ENCODE measurements around the gene TWNK.

The TWNK gene

DNA sequence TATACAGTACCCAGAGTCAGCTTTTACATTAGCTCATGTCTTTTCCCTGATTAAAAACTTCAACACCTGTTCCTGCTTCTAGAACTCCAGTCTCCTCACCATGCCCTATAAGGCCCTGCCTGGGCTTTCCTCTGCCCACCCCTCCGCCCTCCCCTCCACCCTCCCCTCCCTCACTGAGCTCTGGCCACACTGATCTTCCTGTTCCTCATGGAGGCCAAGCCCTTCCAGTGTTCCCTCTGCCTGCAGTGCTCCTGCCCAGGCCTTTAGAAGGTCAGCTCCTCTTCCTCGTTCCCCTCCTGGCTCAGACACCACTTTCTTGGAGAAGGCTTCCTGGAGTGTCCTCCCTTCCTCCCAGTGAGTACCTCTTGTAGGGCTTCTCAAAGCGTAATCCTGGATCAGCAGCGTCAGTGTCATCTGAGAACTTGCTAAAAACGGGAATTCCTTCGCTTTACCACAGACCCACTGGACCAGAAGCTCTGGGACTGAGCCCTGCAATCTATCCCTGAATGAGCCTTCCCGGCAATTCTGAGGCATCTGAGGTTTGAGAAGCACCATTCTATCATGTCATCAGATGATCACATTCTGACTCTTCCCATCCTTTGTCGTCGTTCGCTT lies 39.9 kb downstream of the TWNK start:
- TF ChIP-seq, protein P1, sequence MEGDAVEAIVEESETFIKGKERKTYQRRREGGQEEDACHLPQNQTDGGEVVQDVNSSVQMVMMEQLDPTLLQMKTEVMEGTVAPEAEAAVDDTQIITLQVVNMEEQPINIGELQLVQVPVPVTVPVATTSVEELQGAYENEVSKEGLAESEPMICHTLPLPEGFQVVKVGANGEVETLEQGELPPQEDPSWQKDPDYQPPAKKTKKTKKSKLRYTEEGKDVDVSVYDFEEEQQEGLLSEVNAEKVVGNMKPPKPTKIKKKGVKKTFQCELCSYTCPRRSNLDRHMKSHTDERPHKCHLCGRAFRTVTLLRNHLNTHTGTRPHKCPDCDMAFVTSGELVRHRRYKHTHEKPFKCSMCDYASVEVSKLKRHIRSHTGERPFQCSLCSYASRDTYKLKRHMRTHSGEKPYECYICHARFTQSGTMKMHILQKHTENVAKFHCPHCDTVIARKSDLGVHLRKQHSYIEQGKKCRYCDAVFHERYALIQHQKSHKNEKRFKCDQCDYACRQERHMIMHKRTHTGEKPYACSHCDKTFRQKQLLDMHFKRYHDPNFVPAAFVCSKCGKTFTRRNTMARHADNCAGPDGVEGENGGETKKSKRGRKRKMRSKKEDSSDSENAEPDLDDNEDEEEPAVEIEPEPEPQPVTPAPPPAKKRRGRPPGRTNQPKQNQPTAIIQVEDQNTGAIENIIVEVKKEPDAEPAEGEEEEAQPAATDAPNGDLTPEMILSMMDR (IDR thresholded peaks at IDR 0.05; ENCODE audit: extremely low read depth, missing control alignments), result no peak
- DNase-seq (ENCODE audit: low spot score), result no peak

DNA sequence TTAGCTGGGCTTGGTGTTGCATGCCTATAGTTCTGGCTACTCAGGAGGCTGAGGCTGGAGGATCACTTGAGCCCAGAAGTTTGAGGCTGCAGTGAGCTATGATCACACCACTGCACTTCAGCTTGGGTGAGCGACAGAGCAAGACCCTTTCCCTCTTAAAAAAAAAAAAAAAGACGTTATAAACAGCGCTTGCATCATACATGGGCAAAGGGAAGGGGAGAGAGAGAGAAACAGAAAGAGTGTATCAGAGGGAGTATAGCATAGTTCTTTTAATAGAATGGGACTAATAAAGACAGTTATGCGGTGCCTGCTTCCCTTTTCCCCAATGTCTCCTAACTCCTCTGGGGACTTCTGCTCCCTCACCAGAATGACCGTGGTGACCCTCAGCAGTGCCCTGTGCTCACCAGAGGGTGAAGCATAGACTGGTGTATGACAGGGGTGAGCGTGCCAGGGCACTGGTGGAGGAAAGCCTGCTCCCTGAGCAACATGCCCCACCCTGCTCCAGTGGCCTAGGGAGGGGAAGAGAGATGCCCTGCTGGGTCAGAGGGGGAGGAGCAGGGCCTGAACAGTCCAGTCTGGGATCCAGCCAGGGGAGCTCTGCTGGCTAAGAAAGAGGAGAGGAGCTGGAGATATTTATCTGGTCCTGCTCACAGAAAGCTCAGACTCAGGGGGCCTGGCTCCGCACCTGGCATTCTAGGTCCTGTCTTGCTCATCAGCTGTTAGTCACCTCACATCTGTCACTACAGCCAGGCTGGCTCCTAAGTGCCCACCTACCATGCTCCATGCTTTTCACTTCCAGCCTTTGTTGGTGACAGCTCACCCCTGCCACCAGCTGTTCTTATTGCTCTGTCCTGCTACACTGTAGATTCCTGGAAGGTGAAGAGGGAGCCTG lies 41.3 kb downstream of the TWNK start:
- DNase-seq (ENCODE audit: low spot score), result no peak
- TF ChIP-seq, protein P1 (IDR thresholded peaks at IDR 0.05; ENCODE audit: extremely low read depth, missing control alignments), result no peak

DNA sequence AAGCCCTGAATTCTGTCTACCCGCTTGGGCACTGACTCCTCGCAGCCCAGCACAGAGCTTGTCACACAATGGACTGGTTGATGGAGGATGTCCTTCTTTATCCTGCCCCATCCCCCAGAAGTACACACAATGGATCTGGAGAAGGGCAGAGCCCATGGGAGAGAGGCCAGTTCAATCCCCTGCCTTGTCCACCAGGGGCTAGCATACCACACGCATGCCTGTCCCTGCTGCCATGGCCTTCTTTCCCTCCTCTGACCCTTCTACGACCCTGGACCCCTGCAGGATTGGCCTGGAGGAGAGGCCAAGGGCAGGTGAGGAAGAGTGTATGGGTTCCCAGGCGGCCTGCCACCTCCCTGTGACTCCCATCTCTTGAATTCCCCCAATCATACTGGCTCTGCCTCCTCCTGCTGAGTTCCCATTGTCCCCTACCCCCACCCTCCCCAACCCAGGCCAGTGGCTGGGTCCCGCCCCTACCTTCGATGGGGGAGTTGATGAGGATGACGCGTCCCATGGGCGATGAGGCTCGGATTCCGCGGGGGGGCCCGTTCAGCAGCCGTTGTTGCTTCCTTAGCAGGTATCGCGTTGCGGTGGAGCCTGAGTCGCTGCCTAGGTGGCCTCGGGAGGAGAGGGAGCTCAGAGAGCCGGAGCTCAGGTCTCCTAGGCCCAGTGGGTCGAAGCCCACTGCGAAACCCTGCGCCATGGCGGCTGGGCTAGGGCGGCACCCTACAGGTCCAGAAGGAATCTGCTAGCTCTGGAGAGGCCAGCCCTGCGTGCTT lies 42.4 kb downstream of the TWNK start:
- TF ChIP-seq, protein P1 (IDR thresholded peaks at IDR 0.05; ENCODE audit: extremely low read depth, missing control alignments), result no peak

DNA sequence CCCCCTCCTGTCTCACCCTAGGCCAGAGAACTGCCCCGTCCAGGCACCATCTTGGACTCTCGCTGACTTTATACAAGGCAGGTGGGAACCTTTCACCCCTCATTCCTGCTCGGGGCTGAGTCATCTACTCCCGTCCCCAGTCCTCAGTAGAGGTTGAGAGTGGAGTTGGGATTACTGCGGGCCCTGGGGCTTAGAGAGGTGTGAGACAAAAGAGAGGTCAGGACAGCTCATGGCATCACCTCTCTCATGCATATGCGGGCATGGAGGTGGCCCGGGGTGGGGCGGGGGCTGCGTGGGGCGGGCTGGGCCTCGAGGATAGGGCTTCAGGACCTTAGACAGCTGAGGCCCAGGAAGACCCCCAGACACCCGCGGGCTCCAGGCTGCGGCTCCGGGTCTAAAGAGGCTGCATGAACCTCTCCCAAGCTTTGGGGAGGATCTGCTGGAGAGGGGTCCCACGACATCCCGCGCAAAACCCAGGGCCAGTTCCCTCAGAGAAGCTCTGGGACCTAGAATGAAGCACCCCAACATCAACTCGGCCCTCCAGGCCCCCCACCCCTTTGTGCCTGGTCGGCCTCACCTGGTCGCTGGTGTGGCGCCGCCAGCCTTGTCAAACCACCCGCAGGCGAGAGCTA lies 43.3 kb downstream of the TWNK start:
- TF ChIP-seq, protein P1 (IDR thresholded peaks at IDR 0.05; ENCODE audit: extremely low read depth, missing control alignments), result no peak
- DNase-seq (ENCODE audit: low spot score), result no peak

More for the DNA sequence above, 42.4 kb downstream of the TWNK start:
- DNase-seq (ENCODE audit: low spot score), result no peak

DNA sequence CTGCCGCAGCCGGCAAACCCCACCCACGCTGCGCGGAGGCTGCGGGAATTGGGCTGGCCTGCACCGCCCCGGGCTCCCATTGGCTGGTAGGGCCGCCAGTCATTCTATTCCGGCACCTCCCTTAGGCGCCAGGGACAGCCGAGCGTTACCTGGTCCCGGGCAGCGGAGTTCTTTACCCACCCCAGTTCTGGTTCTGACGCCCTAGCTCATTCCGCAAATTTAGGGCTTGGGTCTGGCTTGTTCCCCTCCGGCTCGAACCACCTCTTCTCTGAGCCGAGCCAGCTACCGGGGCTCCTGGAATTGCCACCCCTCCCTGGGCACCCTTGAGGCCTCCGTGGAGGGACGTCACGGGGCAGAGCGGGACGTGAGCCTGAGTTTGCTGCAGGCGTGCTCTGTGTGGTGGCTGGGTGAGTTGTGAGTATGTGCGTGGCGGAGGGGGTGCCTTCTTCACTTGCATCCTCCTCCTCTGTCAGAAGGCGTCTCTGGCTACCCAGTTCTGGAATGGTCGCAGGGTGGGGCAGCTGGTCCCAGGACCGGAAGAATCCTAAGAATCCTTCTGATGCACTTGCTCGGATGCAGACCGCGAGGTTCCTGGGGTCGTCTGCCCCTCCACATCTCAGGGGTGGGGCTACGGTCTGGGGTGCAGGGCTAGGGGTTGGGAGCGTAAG lies 43.9 kb downstream of the TWNK start, which contains the start of the genes PDZD7 and SFXN3:
Gene PDZD7, minus strand, starts transcription at position 2 of the 668 bp plus-strand sequence. CDS start 910 bp downstream, outside the sequence.
Gene SFXN3, plus strand, starts transcription at position 107 of the 668 bp plus-strand sequence. CDS start 3,461 bp downstream, outside the sequence.
- TF ChIP-seq, protein P1 (IDR thresholded peaks at IDR 0.05; ENCODE audit: extremely low read depth, missing control alignments), result no peak
- DNase-seq (ENCODE audit: low spot score), result peak; percentile 97

DNA sequence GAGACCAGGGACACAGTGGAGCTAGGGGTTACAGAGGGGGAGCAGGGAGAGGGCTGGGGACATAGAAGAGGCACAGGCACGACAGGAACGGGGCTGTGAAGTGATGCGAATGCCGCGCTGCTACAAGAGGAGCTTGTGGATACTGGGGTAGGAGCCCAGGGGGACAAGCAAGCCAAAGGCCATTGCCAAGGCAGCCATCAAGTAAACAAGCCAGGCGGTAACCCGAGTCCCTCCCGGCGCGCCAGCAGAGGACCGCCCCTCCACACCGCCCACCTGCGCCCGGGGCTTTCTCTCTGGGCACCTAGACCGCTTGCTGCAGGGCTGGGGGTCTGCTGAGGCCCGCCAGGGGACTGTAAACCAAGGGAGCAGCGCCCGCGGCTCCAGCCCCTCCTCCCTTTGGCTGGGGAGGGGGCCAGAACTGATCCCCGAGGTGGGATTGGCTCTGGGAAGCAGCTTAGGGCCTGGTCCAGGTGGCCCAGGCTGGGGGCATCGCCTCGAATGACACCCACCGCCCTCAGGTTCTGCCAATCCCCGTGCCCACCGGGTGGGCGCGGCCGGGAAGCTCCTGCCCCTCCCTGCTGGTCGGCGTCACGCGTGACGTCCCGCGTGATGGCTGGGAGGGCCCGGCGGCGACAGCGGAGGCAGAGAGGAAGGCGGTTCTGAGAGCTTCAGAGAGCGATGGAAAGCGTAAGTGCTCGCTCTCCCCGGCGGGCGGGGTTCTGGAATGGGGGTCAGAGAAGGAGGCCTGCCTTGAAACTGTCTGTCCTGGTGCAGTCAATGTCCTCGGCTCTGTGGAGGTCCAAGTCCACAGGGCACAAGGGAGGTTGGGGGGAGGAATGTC lies 44.7 kb downstream of the TWNK start:
- no peak for DNase-seq (ENCODE audit: low spot score)

More for the DNA sequence above, 44.7 kb downstream of the TWNK start:
- TF ChIP-seq, protein P1 (IDR thresholded peaks at IDR 0.05; ENCODE audit: extremely low read depth, missing control alignments), result no peak
